Activated T-cell treated with anti-CD3 and anti-CD28 coated beads for 24 hours (primary cell): Measurements from ENCODE around the gene AADACL4.

ENCODE experiments used
- DNase-seq: peaks from one replicate; pipeline ENCODE4 v3.0.0-alpha.2; 2020; ENCODE audit warnings: low read depth

The AADACL4 gene

GRCh38 chr1:12643785-12644184 lies at the start of gene AADACL4:
AADACL4 (plus strand) TSS chr1:12644085; CDS start chr1:12644547, 462 bp downstream.
- no peak for DNase-seq

GRCh38 chr1:12594490-12594889 lies 49.4 kb upstream of the AADACL4 start:
- DNase-seq = no peak

GRCh38 chr1:12594966-12595756 lies 48.7 kb upstream of the AADACL4 start:
- DNase-seq = no peak

- no peak for DNase-seq
These were observed 48.2 kb upstream of the AADACL4 start for GRCh38 chr1:12595757-12596006.

GRCh38 chr1:12596007-12596821 lies 47.7 kb upstream of the AADACL4 start:
- no peak for DNase-seq

GRCh38 chr1:12597792-12598191 lies 46.1 kb upstream of the AADACL4 start:
- no peak for DNase-seq

- DNase-seq = no peak
These were observed 44.9 kb upstream of the AADACL4 start for GRCh38 chr1:12598974-12599373.

- DNase-seq = no peak
These were observed 44.2 kb upstream of the AADACL4 start for GRCh38 chr1:12599657-12600056.

GRCh38 chr1:12600335-12600734 lies 43.5 kb upstream of the AADACL4 start:
- DNase-seq = no peak

GRCh38 chr1:12600880-12601633 lies 42.8 kb upstream of the AADACL4 start:
- no peak for DNase-seq

GRCh38 chr1:12601700-12602658 lies 41.9 kb upstream of the AADACL4 start:
- no peak for DNase-seq

GRCh38 chr1:12602659-12603024 lies 41.2 kb upstream of the AADACL4 start:
- no peak for DNase-seq

GRCh38 chr1:12603224-12603623 lies 40.7 kb upstream of the AADACL4 start:
- DNase-seq = no peak

- DNase-seq = peak; percentile 65
These were observed 39.6 kb upstream of the AADACL4 start for GRCh38 chr1:12604114-12604874.

GRCh38 chr1:12604986-12605385 lies 38.9 kb upstream of the AADACL4 start:
- DNase-seq = no peak

- no peak for DNase-seq
These were observed 36.6 kb upstream of the AADACL4 start for GRCh38 chr1:12607263-12607662.

- DNase-seq = no peak
These were observed 35.5 kb upstream of the AADACL4 start for GRCh38 chr1:12608311-12608957.

GRCh38 chr1:12609469-12610003 lies 34.3 kb upstream of the AADACL4 start:
- DNase-seq = no peak

GRCh38 chr1:12610305-12610935 lies 33.5 kb upstream of the AADACL4 start:
- DNase-seq = no peak

GRCh38 chr1:12610941-12611340 lies 32.9 kb upstream of the AADACL4 start:
- no peak for DNase-seq
